Stimulated activated CD8-positive, alpha-beta memory T cell treated with anti-CD3 and anti-CD28 coated beads, Interleukin-4, amount 100 ng/mL, for 4 hours (primary cell): Measurements from ENCODE around the gene HBA2.
"Not testable (repeated sequence)": the region's sequence is repeated elsewhere in the genome, so short reads cannot be mapped to it uniquely, and the experiment has no call there.

Source experiments
- DNase-seq, 2 donors: peaks; one replicate each; pipeline ENCODE4 v3.0.0-alpha.2; 2020; ENCODE audit warnings: low read depth in 2 of 2, low spot score in 1 of 2

HBA2 gene

DNA sequence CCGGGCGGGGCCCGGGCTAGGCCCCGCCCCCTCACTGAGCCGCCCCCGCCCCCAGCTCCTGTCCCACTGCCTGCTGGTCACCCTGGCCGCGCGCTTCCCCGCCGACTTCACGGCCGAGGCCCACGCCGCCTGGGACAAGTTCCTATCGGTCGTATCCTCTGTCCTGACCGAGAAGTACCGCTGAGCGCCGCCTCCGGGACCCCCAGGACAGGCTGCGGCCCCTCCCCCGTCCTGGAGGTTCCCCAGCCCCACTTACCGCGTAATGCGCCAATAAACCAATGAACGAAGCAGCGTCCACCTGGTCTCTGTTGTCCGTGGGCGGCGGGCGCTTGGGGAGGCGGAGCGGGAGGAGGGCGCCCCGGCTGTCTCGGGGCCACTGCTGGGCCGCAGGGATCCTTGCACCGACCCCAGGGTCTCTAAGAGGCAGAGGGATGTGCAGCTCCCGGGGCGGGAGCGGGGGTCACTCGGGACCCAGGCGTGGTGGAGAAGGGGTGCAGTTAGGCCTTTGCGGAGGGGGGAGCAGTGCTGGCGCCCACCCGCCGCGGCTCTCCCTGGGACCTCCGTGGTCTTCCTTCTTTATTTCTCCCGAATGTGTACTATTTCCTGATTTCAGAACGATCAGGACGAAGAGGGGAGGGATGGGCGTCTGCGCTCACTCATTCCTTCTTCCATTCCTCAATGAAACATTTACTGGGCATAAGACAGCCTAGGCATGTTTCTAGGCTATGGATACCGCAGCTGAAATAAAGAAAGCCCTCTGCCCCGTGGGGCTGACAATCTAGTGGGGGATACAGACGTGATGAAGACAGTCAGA lies 18.3 kb upstream of the HBA2 start:
- DNase-seq, result no peak

- no peak for DNase-seq
Observed at GRCh38 chr16:155031-155398, 17.7 kb upstream of the HBA2 start.

DNA sequence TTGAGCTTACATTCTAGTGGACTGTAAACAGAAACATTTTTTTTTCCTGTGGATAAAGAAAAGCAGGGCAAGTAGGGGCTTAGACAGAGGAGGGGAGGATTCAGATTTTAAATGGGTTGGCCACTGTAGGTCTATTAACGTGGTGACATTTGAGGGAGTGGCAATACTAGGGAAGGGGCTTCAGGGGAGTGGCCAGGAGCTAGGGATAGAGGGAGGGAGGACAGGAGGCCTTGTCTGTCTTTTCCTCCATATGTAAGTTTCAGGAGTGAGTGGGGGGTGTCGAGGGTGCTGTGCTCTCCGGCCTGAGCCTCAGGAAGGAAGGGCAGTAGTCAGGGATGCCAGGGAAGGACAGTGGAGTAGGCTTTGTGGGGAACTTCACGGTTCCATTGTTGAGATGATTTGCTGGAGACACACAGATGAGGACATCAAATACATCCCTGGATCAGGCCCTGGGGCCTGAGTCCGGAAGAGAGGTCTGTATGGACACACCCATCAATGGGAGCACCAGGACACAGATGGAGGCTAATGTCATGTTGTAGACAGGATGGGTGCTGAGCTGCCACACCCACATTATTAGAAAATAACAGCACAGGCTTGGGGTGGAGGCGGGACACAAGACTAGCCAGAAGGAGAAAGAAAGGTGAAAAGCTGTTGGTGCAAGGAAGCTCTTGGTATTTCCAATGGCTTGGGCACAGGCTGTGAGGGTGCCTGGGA lies 13.4 kb upstream of the HBA2 start:
- no peak for DNase-seq

- not testable (repeated sequence) for DNase-seq
Observed at GRCh38 chr16:160242-160641, 12.4 kb upstream of the HBA2 start.

DNA sequence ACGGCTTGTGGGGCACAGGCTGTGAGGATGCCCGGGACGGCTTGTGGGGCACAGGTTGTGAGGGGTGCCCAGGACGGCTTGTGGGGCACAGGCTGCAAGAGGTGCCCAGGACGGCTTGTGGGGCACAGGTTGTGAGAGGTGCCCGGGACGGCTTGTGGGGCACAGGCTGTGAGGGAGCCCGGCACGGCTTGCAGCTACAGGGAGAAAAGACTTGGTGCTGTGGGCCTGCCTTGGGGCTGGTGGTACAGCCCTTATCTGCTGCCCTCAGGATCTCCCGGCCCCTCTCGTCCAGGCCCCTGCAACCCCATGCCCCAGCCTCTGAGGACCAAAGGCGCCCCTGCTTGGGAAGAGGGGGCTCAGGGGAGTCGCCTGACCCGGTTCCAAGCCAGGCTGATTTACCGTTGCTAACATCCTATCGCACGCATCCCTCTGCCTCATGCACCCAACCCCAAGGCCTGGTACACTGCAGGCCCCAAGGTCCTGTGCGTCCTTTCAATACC lies 11.9 kb upstream of the HBA2 start:
- no peak for DNase-seq

- no peak for DNase-seq
Observed at GRCh38 chr16:162271-162991, 10.2 kb upstream of the HBA2 start.

GRCh38 chr16:163139-163538 lies 9.5 kb upstream of the HBA2 start:
- DNase-seq, result not testable (repeated sequence)

- not testable (repeated sequence) for DNase-seq
Observed at GRCh38 chr16:163696-164095, 9.0 kb upstream of the HBA2 start.

DNA sequence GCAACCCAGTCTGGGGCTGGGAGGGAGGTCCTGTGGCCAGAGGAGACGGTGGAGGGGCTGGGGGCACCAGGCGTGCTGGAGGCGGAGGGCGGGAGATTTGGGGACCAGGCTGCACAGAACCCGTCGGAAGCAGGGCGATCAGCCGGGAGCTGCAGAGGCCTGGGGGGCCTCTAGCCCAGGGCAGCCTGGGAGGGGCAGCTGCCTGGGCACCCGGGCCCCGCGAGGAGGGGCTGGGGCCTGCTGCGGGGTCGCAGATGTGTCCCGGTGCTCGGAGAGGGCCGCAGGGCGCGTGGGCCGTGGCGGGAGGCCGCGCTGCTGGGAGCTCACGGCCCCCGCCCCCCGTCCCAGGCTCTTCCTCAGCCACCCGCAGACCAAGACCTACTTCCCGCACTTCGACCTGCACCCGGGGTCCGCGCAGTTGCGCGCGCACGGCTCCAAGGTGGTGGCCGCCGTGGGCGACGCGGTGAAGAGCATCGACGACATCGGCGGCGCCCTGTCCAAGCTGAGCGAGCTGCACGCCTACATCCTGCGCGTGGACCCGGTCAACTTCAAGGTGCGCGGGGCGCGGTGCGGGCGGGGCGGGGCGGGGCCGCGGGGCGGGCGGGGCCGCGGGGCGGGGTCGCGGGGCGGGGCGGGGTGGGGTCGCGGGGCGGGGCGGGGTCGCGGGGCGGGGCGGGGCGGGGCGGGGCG lies 8.4 kb upstream of the HBA2 start:
- DNase-seq, result not testable (repeated sequence)

- DNase-seq, result no peak
Observed at GRCh38 chr16:164827-165538, 7.7 kb upstream of the HBA2 start.

- DNase-seq, result no peak
Observed at GRCh38 chr16:165539-166374, 6.9 kb upstream of the HBA2 start, which contains the start of gene HBM. Gene HBM, plus strand, starts transcription at chr16:165978. Its CDS starts 20 bp downstream, at chr16:165998.

DNA sequence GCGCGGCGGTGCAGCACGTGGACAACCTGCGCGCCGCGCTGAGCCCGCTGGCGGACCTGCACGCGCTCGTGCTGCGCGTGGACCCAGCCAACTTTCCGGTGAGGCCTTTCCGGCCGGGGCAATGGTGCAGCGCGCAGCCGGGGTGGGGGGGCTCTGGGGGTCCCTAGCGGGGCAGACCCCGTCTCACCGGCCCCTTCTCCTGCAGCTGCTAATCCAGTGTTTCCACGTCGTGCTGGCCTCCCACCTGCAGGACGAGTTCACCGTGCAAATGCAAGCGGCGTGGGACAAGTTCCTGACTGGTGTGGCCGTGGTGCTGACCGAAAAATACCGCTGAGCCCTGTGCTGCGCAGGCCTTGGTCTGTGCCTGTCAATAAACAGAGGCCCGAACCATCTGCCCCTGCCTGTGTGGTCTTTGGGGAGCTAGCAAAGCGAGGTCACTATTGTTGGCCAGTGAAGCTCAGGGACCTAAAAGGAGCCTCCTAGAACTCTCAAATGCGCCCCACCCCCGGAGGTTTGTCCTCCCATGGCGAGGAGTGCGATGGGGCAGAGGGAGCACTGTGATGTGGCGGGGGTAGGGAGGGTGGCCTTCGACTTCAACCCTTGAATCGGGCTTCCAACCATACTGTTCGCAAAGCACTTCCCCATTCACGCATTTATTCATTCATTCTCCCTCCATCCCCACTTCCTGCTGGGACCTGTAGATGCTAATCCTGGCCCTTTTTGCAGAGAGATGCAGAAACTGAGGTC lies 6.1 kb upstream of the HBA2 start:
- DNase-seq, result no peak

- DNase-seq, result no peak
Observed at GRCh38 chr16:167122-167690, 5.5 kb upstream of the HBA2 start.

DNA sequence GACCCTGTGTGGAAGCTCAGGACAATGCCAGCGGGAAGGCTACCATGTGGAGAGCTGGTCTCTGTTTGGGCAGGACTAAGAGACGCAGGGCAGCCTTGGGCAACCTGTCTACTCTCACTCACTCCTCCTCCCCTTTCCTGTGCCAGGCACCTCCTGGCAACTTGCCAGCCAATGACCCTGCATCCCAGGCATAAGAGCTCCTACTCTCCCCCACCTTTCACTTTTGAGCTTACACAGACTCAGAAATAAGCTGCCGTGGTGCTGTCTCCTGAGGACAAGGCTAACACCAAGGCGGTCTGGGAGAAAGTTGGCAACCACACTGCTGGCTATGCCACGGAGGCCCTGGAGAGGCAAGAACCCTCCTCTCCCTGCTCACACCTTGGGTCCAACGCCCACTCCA lies 4.3 kb upstream of the HBA2 start:
- DNase-seq, result no peak

- no peak for DNase-seq
Observed at GRCh38 chr16:169014-169413, 3.7 kb upstream of the HBA2 start.

DNA sequence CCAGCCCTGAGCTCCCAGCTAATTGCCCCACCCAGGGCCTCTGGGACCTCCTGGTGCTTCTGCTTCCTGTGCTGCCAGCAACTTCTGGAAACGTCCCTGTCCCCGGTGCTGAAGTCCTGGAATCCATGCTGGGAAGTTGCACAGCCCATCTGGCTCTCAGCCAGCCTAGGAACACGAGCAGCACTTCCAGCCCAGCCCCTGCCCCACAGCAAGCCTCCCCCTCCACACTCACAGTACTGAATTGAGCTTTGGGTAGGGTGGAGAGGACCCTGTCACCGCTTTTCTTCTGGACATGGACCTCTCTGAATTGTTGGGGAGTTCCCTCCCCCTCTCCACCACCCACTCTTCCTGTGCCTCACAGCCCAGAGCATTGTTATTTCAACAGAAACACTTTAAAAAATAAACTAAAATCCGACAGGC lies 2.6 kb upstream of the HBA2 start:
- DNase-seq, result not testable (repeated sequence)

DNA sequence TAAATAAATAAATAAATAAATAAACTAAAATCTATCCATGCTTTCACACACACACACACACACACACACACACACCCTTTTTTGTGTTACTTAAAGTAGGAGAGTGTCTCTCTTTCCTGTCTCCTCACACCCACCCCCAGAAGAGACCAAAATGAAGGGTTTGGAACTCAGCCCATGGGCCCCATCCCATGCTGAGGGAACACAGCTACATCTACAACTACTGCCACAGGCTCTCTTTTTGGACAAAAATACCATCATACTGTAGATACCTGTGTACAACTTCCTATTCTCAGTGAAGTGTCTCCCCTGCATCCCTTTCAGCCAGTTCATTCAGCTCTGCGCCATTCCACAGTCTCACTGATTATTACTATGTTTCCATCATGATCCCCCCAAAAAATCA lies 1.9 kb upstream of the HBA2 start:
- DNase-seq, result no peak

DNA sequence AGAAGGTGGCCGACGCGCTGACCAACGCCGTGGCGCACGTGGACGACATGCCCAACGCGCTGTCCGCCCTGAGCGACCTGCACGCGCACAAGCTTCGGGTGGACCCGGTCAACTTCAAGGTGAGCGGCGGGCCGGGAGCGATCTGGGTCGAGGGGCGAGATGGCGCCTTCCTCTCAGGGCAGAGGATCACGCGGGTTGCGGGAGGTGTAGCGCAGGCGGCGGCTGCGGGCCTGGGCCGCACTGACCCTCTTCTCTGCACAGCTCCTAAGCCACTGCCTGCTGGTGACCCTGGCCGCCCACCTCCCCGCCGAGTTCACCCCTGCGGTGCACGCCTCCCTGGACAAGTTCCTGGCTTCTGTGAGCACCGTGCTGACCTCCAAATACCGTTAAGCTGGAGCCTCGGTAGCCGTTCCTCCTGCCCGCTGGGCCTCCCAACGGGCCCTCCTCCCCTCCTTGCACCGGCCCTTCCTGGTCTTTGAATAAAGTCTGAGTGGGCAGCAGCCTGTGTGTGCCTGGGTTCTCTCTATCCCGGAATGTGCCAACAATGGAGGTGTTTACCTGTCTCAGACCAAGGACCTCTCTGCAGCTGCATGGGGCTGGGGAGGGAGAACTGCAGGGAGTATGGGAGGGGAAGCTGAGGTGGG lies 657 bp downstream of the HBA2 start:
- DNase-seq, result not testable (repeated sequence)
